Natural killer cell (primary cell): ENCODE results near the gene CLDN34. TPM values are rescaled to one million over a fixed set of nuclear protein-coding genes. Genes with fewer than 3 reads are reported as not detected.

Experiments
- ATAC-seq, 3 donors: fragments of 150-1000 bp in 2 of 3; fragments of 200-7000 bp in 1 of 3; cut with Tn5 transposase; 1 replicate in 1 of 3; 2 replicates in 2 of 3; pipeline ENCODE4 v1.10.0; 2021; ENCODE audit warnings: mild to moderate bottlenecking in 2 of 3, moderate library complexity in 2 of 3
- DNase-seq, 2 donors: peaks; one replicate each; pipeline versions ENCODE4 v3.0.0 to v3.0.0-alpha.2; 2013 to 2021; ENCODE audit warnings: mixed read lengths in 1 of 2
- H3K27ac ChIP-seq: one replicate; pipeline ENCODE4 v1.5.1; 2013; ENCODE audit warnings: mild to moderate bottlenecking, low read length
- H3K27me3 ChIP-seq: one replicate; pipeline ENCODE4 v1.6.1; 2013; ENCODE audit warnings: low read length; ENCODE audit not compliant: control insufficient read depth, insufficient read depth
- H3K36me3 ChIP-seq: one replicate; pipeline ENCODE4 v1.6.1; 2013; ENCODE audit warnings: low read length; ENCODE audit not compliant: control insufficient read depth, insufficient read depth
- H3K4me1 ChIP-seq: one replicate; pipeline ENCODE4 v1.6.1; 2013; ENCODE audit warnings: low read length; ENCODE audit not compliant: control insufficient read depth, insufficient read depth
- H3K4me3 ChIP-seq: one replicate; pipeline ENCODE4 v1.5.1; 2013; ENCODE audit warnings: low read length
- H3K9me3 ChIP-seq: one replicate; pipeline ENCODE4 v1.6.1; 2013; ENCODE audit warnings: low read length; ENCODE audit not compliant: control insufficient read depth, insufficient read depth
- H3K27ac Mint-ChIP-seq, 2 donors: one replicate each; pipeline ENCODE4 v1.8.0; 2022; ENCODE audit warnings: mild to moderate bottlenecking in 2 of 2, mixed read lengths in 2 of 2, moderate library complexity in 1 of 2
- H3K27me3 Mint-ChIP-seq, 2 donors: one replicate each; pipeline ENCODE4 v1.8.0; 2022; ENCODE audit warnings: low read depth in 2 of 2, mixed read lengths in 2 of 2
- H3K36me3 Mint-ChIP-seq: one replicate; pipeline ENCODE4 v1.8.0; 2022; ENCODE audit warnings: mixed read lengths
- H3K4me1 Mint-ChIP-seq, 2 donors: one replicate each; pipeline ENCODE4 v1.8.0; 2022; ENCODE audit warnings: mixed read lengths in 2 of 2
- H3K4me3 Mint-ChIP-seq: one replicate; pipeline ENCODE4 v1.8.0; 2022; ENCODE audit warnings: mild to moderate bottlenecking, moderate library complexity, mixed read lengths
- H3K9me3 Mint-ChIP-seq, 2 donors: one replicate each; pipeline ENCODE4 v1.8.0; 2022; ENCODE audit warnings: mixed read lengths in 2 of 2
- CTCF ChIP-seq: fragments of 200-600 bp; IDR thresholded peaks from one replicate; pipeline ENCODE4 v1.8.0; 2022; ENCODE audit warnings: antibody characterized with exemption
- WGBS: methylation state at CpG from one replicate; pipeline ENCODE4 v1.1.7; 2013; ENCODE audit warnings: missing lambda C conversion rate; ENCODE audit not compliant: insufficient coverage; 5-methylcytosine and 5-hydroxymethylcytosine counted together
- intact Hi-C: fragments of 100-400 bp; cut with micrococcal nuclease; formaldehyde crosslinking; loops from one replicate; pipeline ENCODE4 v1.14.2; 2022
- total RNA-seq, 4 donors: library from RNA; stranded (reverse); fragments of 120-200 nt in 1 of 4; gene quantifications; one replicate each; pipeline versions ENCODE4 v1.2.3 to v1.2.4, GENCODE V29; 2013 to 2022

Gene CLDN34
- total RNA-seq, 3 donors from 2014 or later (not counting 1 experiment from before 2014, with no cell fraction given) = not detected

GRCh38 chrX:10009741-10010140, 42.6 kb downstream of the CLDN34 start:
- no peak for TF ChIP-seq CTCF
- no peak for ATAC-seq
- DNase-seq = no peak
- WGBS = 90% methylated on average over 1 of the region's 1 CpG
- Mint-ChIP-seq H3K9me3 (no peaks in the 10 kb centered on the region), H3K4me3 (no peak overlapping the region), H3K27me3 (peaks cover 3 to 14% of the 10 kb centered on the region in 2 donors), H3K36me3 (no peaks in the 10 kb centered on the region), H3K4me1 (peaks cover 10 to 14% of the 10 kb centered on the region in 2 donors), H3K27ac (no peak overlapping the region)
- H3K9me3 ChIP-seq = no peaks in the 10 kb centered on the region
- H3K4me3 ChIP-seq = no peak overlapping the region
- H3K4me1 ChIP-seq = peaks cover 11% of the 10 kb centered on the region
- no peaks in the 10 kb centered on the region for H3K27me3 ChIP-seq
- no peaks in the 10 kb centered on the region for H3K36me3 ChIP-seq
- no peak overlapping the region for H3K27ac ChIP-seq
- intact Hi-C loops = no loop called here

- Mint-ChIP-seq H3K4me1 (peaks cover 10 to 14% of the 10 kb centered on the region in 2 donors), H3K27ac (peak overlapping the region; percentile 64 to 66), H3K36me3 (no peaks in the 10 kb centered on the region), H3K4me3 (no peak overlapping the region), H3K27me3 (peaks cover 3 to 14% of the 10 kb centered on the region in 2 donors), H3K9me3 (no peaks in the 10 kb centered on the region)
- intact Hi-C loops = no loop called here
- no peaks in the 10 kb centered on the region for H3K9me3 ChIP-seq
- no peak overlapping the region for H3K27ac ChIP-seq
- H3K4me1 ChIP-seq = peaks cover 11% of the 10 kb centered on the region
- no peak overlapping the region for H3K4me3 ChIP-seq
- H3K27me3 ChIP-seq = no peaks in the 10 kb centered on the region
- H3K36me3 ChIP-seq = no peaks in the 10 kb centered on the region
- ATAC-seq (no peak), DNase-seq (peak in 1 of 2 donors; percentile 3)
- TF ChIP-seq CTCF = no peak
- whole genome bisulfite sequencing = 71% methylated on average over 4 of the region's 5 CpGs
Observed at GRCh38 chrX:10010686-10011085, 43.5 kb downstream of the CLDN34 start.

GRCh38 chrX:10011261-10011931, 44.2 kb downstream of the CLDN34 start:
- Mint-ChIP-seq H3K27ac (peak overlapping the region; percentile 64 to 66), H3K9me3 (no peaks in the 10 kb centered on the region), H3K36me3 (no peaks in the 10 kb centered on the region), H3K27me3 (peaks cover 3 to 14% of the 10 kb centered on the region in 2 donors), H3K4me1 (peaks cover 12 to 14% of the 10 kb centered on the region in 2 donors), H3K4me3 (peak overlapping the region; percentile 14)
- Histone ChIP-seq H3K27me3 (no peaks in the 10 kb centered on the region), H3K36me3 (no peaks in the 10 kb centered on the region), H3K4me3 (no peak overlapping the region), H3K9me3 (no peaks in the 10 kb centered on the region), H3K27ac (no peak overlapping the region), H3K4me1 (peaks cover 17% of the 10 kb centered on the region)
- no peak for TF ChIP-seq CTCF
- peak in 1 of 2 donors; percentile 62 for DNase-seq
- 19% methylated on average over 4 of the region's 10 CpGs for WGBS
- intact Hi-C loops = no loop called here
- ATAC-seq = no peak

- Mint-ChIP-seq H3K27ac (peak overlapping the region in 1 of 2 donors; percentile 66), H3K36me3 (no peaks in the 10 kb centered on the region), H3K9me3 (no peaks in the 10 kb centered on the region), H3K27me3 (peaks cover 6 to 14% of the 10 kb centered on the region in 2 donors), H3K4me3 (peak overlapping the region; percentile 14), H3K4me1 (peaks cover 14 to 18% of the 10 kb centered on the region in 2 donors)
- 86% methylated on average over 8 of the region's 9 CpGs for WGBS
- TF ChIP-seq CTCF = no peak
- H3K4me1 ChIP-seq = peaks cover 18% of the 10 kb centered on the region
- DNase-seq (peak in 1 of 2 donors; percentile 28), ATAC-seq (no peak)
- H3K36me3 ChIP-seq = no peaks in the 10 kb centered on the region
- intact Hi-C loops = no loop called here
- no peaks in the 10 kb centered on the region for H3K9me3 ChIP-seq
- H3K27me3 ChIP-seq = no peaks in the 10 kb centered on the region
- no peak overlapping the region for H3K27ac ChIP-seq
- H3K4me3 ChIP-seq = no peak overlapping the region
Observed at GRCh38 chrX:10011991-10012390, 44.8 kb downstream of the CLDN34 start.
